GM21825 (cell line): Measurements from ENCODE around the gene MYO9B.

Experiments
- ATAC-seq: cut with Tn5 transposase; IDR thresholded peaks from one replicate; pipeline ENCODE4 v1.9.1; 2021; ENCODE audit warnings: mild to moderate bottlenecking, moderate library complexity; ENCODE audit not compliant: unreplicated experiment

Gene MYO9B

DNA sequence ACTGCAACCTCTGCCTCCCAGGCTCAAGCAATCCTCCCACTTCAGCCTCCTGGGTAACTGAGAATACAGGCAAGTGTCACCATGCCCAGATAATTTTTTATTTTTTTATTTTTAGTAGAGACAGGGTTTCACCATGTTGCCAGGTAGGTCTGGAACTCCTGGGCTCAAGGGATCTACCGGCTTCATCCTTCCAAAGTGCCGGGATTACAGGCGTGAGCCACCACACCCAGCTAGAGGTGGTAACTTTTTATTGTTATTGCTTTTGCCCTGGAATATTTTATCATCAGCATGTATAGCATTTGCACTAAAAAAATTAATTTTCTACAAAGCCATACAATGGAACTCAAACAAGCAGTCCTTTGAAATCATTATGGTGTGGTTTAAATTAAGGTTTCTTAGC, 14.4 kb upstream of the MYO9B start:
- no peak for ATAC-seq

DNA sequence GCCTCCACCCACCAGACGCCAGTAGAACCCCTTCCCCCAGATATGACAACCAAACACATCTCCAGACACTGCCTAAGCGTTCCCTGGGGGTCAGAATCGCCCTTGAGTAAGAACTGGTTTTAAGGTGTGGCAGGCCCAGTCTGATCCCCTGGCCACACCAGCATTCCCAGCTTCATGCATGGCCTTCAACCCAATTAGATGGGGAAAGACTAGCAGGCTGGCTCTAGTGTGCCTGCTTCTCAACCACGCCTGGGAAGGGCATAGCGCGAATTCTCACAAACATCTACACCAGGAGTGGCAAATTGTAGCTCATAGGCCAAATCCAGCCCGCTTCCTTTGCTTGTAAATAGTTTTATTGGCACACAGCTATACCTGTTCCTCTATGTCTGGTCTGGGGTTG, 13.9 kb upstream of the MYO9B start:
- no peak for ATAC-seq

DNA sequence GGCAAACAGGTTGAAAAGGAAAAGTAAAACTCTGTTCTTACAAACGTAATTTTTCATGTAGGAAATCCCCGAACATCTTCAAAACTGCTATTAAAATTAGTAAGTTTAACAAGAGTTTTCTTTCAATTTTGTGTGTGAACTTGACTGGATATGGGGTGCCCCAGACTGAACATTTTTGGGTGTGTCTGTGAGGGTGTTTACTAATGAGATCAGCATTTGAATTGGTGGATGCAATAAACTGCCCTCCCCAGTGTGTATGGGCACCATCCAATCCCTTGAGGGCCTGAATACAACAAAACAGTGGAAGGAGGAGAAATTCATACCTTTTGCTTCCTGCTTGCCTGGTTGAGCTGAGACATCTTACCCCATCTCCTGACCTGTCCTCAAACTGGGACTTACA, 12.1 kb upstream of the MYO9B start:
- ATAC-seq, result no peak

DNA sequence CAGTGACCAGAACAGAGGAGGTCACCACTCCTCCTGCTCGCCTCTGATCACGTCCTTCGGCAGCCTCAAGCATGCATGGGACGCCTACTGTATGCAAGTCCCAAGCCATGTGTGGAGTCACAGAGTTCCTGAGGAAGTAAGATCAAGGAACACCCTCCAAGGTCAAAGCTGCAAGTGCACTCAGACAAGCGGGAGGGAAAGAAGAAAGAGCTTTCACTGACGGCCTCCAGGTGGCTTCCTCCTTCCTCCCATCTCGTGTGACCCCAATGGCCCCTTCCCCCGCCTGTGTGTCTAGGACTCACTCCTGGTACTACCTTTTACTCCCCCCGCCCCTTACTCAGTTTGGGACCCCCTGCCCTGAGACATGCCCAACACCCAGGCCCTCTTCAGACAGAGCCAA, 6.4 kb upstream of the MYO9B start:
- ATAC-seq, result no peak

DNA sequence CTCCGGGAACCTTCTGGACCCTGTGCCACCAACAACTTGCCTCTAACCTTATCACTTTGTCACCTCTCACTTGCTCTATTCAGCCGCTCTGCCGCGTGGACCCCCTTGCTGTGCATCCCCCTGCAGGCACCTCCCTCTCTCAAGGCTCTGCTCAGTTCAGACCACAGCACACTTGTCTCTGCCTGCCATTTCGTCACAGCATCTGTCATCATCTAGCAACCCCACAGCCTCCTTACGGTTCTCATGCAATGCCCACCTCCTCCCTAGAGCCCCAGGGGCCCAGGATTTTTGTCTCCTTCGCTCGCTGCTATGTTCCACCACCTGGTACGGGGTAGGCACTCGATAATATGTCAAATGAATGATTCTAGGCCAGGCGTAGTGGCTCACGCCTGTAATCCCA, 5.2 kb upstream of the MYO9B start:
- ATAC-seq, result no peak

DNA sequence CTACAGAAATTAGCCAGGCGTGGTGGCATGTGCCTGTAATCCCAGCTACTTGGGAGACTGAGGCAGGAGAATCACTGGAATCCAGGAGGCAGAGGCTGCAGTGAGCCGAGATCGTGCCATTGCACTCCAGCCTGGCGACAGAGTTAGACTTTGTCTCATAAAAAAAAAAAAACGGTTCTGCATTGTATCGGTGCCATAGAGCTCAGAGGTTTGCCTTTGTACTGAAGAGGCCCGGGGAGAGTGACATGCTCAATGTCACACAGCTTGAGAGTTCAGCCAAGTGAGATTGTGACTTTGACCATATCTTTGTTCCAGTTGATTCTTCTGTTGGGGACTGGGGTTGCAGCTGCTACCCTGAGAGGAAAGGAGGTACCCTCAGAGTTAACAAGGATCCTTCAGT, 4.7 kb upstream of the MYO9B start:
- ATAC-seq, result no peak

DNA sequence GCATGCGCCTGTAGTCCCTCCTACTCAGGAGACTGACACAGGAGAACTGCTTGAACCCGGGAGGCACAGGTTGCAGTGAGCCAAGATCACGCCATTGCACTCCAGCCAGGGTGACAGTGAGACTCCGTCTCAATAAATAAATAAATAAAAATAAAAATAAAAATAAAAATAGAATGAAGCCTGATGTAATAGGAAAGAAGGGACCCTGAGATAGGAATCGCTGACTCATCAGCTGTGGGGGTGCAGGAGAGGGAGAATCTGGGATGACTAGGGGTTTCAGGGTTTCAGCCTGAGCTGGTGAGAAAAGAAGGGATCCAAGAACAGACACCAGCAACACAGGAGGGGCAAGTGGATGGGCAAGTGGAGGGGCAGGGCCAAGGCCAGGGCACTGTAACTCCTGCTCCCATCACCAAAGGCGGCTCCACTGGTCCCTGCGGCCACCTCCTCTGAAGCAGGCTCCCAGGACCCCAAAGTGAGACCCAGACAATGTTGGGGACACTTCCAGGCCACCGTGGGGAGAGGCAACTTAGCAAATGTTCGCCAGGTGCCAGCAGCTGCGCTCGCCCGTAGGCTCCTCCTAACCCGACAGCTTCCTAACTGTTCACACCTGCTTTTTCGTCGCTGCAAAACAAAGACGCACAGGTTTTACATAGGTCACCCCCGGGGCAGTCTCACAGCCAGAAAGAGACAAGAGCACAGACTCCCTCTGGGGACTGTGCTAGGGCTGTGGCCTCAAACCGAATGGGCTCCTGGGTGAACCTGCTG, 1.5 kb upstream of the MYO9B start:
- ATAC-seq, result no peak

DNA sequence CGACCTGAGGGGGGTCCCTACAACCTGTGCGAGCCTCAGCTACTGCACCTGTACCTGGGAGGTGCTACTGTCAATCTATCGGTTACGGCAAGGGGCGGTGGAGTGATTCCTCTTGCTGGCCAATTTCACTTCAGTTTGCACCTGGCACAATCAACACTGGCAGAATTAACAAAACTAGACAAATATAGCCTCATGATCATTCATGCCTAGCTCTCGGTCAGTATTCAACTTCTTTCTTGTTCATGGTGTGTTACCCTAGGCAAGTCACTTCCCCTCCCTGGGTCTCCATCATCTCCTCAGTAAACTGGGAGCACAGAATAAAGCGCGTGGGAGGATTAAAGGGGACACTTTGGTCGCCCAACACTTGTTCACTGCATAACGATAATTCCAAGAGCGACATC, 943 bp upstream of the MYO9B start:
- no peak for ATAC-seq

DNA sequence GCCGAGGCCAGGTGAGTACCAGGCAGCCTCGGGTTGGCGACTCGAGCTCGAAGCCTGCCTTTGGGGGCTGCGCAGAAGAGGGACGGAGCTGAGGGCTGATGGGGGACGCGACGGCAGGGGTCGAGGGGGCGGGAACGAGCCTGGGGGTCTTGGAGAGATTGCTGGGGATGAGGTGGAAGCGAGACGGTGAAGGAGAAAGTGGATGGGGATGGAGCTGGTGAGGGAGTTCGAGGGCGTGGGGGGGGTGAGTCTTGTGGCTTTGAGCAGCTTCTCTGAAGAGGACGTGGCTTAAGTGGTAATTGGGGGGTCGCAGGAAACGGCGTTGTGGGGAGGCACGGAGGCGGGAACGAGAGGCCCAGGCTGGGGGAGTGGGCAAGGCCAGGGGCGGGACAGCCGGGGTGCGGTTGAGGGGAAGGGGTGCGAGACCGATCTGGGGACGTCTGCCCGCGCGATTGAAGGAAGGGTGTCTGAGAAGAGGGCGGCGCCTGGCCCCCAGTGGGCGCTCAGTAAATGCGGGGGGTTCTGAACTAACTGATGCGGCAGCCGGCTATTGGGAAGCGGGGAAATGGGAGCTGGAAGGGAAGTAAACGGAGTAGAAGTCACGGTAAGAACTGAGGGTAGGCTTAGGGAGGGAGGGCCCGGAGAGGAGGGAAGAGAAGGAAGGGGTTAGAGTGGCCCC, 426 bp downstream of the MYO9B start:
- no peak for ATAC-seq

DNA sequence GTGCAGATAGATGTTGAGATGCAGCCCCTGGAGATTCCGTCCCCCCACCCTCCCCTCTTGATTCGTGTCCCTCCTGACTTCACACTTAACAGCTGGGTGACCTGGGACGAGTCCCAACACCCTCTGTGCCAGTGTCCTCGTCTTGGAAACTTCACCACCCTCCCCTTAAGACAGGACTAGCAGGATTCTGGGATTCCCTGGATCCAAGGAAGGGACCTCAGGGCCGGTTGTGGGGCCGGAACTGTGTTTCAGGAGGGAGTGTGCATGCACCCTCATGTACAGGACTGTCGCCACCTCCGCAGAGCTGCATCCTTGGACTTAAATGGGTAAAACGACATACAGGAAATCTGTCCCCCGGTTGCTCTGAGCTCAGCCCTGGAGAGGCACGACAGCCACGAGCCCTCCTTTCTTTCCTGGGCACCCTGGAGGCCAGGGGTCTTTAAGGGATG, 990 bp downstream of the MYO9B start:
- ATAC-seq, result no peak

DNA sequence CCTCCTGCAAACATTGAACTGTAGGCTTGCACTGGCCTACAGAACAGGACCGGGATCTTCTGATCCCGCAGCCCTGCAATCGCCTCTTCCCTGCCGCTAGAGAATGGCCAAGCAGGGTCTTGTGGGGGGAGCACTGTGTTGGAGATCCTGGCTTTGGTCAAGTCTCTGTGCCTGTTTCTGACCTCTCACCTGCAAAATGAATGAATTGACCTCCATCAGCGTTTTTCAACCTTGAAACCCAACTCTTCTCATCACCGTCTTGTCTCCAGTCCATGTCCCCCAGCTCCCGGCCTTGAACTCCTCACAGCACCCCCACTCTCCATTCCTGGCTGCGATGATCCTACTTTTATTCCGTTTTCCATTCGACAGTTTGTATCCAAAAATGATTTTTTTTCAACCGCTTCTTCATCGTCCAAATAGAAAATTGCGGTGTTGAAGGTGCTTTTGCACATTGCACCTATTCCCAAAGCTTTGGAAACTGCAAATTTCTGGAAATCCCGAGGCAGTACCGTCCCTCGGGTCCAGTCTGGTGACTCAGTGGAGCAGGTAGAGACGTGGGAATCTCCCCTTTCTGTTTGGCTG, 2.0 kb downstream of the MYO9B start:
- ATAC-seq, result no peak

DNA sequence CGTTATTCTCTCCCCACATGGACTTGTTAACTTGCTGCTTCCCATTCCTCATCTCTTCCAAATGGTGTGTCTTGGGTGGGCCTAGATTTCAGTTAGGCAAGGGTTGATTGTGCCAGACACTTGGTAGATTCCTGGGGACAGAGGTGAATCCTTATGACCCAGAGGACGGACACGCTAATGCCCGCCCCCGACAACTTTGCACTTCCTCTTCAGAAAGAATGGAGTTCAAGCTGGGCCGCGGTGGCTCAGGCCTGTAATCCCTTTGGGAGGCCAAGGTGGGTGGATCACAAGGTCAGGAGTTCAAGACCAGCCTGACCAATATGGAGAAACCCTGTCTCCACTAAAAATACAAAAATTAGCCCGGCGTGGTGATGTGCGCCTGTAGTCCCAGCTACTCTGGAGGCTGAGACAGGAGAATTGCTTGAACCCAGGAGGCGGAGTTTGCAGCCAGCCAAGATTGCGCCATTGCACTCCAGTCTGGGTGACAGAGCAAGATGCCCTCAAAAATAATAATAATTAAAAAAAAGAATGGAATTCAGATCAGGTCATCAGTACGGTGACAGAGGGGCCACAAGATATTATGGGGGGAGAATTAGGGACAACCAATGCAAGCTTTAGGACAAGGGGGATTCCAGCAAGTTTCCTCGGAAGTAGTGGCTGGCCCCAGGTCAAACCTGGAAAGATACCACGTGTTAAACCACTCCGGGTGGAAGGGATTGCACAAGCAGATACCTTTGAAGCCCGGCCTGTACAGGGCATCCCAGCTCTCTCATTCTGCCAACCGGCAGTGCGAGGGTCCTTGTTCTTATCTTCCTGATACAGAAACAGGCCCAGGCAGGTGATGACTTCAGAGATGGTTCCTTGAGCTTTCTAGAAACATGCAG, 2.7 kb downstream of the MYO9B start:
- ATAC-seq, result no peak

DNA sequence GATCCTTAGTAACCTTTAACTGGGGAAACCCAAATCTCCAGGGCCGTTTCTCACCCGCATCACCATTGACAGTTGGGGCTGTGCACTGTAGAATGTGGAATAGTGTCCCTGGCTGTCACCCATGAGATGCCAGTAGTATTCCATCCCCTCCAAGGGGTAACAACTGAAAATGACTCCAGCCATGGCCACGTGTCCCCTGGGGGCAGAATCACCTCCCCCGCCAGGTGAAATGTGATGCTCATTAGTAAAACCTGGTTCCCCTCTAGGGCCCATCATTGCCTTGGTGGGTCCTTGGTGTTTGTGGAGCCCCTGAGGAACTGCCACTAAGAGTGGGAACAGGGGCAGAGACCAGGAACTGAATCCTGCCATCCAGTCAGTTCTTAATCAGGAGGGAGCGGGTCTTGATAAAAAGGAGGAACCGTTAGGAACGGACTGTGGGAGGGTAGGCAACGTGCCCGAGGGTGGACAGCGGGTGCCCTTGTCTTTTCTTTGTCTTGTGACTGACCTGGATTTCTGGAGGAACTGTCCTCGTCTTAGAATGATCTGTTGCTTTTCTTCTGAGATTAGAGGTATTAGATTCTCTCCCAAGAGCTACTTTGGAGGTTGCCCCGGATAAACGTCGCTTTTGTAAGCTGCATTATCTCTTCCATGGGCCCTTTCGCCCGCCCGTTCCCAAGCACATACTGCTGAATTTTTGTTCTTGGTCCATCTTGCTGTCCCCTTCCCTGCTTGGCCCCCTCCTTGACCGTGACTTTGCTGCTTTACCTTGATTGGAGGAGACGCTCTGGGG, 3.5 kb downstream of the MYO9B start:
- no peak for ATAC-seq

DNA sequence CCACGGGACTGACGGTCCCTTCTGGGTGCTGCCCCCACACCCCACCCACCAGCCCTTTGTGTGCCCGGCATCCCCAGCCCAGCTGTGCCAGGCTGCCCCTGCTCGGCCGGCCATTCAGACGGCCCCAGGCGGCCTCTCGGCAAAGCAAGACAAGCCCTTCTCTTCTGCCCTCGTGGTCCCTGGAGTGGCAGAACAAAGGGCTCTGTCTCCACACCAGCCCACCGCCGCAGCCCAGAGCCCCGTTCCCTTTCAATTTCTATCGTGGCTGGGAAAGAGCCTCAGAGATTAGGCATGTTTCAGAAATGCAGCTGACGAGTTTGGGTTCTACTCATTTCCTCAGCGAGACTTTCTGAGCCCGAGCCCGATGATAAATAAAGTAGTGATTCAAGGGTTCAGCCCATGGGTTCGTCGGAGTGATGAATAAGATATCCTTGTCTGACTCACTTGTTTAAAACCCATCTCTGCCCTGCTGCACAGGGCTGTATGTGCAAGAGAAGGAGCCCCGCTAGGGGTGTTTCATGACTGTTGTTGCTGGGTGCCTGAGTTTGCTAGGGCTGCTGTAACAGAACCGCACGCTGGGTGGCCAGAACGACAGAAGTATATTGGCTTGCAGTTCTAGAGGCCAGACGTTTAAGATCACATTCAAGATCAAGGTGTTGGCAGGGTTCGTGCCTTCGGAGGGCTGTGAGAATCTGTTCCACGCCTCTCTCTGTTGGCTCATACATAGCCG, 4.3 kb downstream of the MYO9B start:
- peak; percentile 20 for ATAC-seq

DNA sequence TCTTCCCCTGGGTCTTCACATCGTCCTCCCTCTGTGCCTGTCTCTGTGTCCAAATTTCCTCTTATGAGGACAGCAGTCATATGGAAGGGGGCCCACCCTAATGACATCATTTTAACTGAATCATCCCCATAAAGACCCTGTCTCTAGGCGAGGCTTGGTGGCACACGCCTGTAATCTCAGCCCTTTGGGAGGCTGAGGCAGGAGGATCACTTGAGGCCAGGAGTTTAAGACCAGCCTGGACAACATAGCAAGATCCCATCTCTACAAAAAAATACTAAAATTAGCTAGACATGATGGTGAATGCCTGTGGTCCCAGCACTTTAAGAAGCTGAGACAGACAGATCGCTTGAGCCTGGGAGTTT, 4.8 kb downstream of the MYO9B start:
- no peak for ATAC-seq

DNA sequence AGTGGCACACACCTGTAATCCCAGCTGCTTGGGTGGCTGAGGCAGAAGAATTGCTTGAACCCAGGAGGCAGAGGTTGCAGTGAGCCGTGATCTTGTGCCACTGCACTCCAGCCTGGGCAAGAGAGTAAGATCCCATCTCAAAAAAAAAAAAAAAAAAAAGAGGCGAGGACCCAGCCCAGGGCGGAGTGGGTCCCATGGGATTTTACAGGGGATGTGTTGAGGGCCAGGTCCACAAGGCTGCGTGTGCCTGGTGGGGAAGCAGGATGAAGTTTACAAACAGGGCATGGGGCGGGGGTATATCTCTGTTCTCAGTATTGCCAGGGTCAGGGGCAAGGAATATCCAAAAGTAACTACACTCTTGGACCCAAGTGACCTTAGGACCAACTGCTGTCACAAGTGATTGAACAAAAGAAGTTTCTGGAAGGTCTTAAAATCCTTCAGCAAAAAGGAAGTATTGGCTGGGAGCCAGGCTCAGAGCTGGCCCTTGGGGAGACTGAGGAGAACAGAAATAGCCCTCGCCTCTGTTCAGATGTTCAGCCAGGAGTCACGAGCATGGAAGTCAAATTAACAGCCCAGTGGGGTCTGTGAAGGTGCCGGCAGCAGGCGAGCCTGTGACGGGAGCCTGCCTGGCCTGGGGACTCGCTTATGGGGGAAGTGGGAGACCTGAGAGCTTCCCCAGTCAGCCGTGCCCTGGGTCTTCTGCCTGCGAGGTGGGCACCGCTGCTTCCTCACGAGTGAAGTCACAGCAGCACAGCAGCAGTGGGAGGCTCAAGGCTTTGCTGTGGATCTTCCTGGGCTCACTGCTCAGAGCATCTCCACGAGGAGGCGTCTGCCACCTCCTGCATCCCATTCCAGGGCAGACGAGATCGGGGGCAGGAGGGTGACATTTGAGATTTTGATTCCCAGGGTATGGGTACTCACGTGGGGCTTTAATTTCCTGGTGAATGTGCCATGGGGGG, 6.4 kb downstream of the MYO9B start:
- no peak for ATAC-seq

DNA sequence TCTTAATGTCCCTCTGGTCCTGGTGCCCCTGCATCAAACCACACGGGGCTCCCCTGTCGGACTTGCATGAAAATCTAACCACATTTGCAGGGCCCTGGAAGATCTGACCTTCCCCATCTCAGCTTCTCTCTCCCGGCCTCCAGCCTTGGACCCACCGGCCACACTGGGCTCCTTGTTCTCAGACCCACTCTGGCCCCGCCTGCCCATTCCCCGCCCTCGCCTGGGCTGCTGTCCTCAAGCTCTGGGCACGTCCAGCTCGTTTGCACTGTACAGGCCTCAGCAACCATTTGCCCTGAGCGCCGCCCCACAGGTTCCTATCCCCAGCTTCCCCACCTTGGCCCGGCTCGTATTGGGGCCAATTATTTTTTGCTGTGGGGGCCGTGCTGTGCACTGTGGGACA, 10.5 kb downstream of the MYO9B start:
- no peak for ATAC-seq

DNA sequence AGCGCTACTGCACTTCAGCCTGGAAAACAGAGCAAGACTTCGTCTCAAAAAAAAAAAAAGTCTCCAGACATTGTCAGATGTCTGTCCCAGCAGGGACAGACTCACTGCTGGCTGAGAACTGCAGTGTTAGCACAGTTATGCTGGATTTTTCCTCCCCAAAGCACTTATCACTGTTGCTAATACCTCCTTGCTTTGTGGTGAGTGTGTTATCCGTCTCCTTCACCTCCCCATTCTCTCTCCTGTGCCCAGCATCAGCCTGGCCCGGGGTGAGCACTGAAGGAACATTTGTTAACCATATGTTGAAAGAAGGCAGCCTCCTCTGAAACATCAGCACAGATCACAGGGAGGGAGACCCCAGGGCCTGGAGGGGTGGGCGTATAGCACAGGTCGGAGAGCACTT, 11.3 kb downstream of the MYO9B start:
- ATAC-seq, result no peak

DNA sequence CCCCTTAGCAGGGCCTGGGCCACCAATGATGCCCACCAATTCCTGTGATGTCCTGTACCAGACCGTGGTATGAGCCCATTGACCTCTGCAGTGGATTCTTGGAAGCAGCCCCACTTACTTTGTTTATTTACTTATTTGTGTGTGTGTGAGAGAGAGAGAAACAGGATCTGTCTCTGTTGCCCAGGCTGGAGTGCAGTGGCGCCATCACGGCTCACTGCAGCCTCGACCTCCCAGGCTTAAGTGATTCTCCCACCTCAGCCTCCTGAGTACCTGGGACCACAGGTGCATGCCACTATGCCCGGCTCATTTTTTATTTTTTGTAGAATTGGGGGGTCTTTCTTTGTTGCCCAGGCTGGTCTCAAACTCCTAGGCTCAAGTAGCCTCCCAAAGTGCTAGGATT, 13.0 kb downstream of the MYO9B start:
- no peak for ATAC-seq
